ENCODE data around the gene FAAP100.

GRCh38 chr17:81509972-81510784 is 42.0 kb downstream of the FAAP100 start:
- TF ChIP-seq CTCF (IDR thresholded peaks at IDR 0.05) (no peak), POLR2A (IDR thresholded peaks at IDR 0.05) (no peak)
